Effector memory CD8-positive, alpha-beta T cell (primary cell): ENCODE measurements around the gene ZNF536.
"Not testable (repeated sequence)": the region's sequence is repeated elsewhere in the genome, so short reads cannot be mapped to it uniquely, and the experiment has no call there.

Experiments used
- ATAC-seq: fragments of 150-1000 bp; cut with Tn5 transposase; replicated peaks from 2 replicates; pipeline ENCODE4 v1.10.0; 2021; ENCODE audit warnings: mild to moderate bottlenecking, moderate library complexity
- DNase-seq, 3 experiments: peaks; one replicate each; pipeline ENCODE4 v3.0.0; 2021
- H3K27ac Mint-ChIP-seq, 2 donors: one replicate each; pipeline ENCODE4 v1.8.0; 2022; ENCODE audit warnings: mild to moderate bottlenecking in 2 of 2, mixed read lengths in 2 of 2, moderate library complexity in 2 of 2
- H3K27me3 Mint-ChIP-seq, 2 donors: one replicate each; pipeline ENCODE4 v1.8.0; 2022; ENCODE audit warnings: mixed read lengths in 2 of 2
- H3K36me3 Mint-ChIP-seq: one replicate; pipeline ENCODE4 v1.8.0; 2022; ENCODE audit warnings: mild to moderate bottlenecking, moderate library complexity, mixed read lengths; ENCODE audit not compliant: insufficient read depth
- H3K4me1 Mint-ChIP-seq, 2 donors: one replicate each; pipeline ENCODE4 v1.8.0; 2022; ENCODE audit warnings: low read depth in 2 of 2, mixed read lengths in 2 of 2
- H3K4me3 Mint-ChIP-seq, 2 donors: one replicate each; pipeline ENCODE4 v1.8.0; 2022; ENCODE audit warnings: mild to moderate bottlenecking in 2 of 2, mixed read lengths in 2 of 2, moderate library complexity in 2 of 2
- H3K9me3 Mint-ChIP-seq, 2 donors: one replicate each; pipeline ENCODE4 v1.8.0; 2022; ENCODE audit warnings: mixed read lengths in 2 of 2

The ZNF536 gene

DNA sequence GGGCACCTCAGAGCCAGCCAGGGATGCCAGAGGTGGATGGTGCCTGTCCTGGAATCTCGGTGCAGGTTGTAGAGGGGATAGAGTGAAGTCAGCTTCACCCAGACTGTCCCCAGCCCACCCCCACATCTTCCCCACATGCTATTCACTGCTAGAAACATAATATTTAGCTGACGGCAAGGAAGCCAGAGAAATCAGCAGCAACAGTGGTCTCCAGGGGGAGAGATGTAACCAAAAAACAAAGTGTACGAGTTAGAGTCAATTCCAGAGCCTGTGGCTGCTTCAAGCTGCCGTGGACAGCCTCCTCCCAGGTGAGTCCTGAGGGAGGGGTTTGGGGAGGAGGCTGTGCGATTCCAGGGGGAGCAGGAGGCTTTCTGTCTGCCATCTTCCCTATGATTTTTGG, 97.6 kb downstream of the ZNF536 start:
- H3K36me3 Mint-ChIP-seq = peaks cover 5% of the 10 kb centered on the region
- DNase-seq = no peak
- ATAC-seq = no peak
- peaks cover 0 to 3% of the 10 kb centered on the region in 2 donors for H3K4me1 Mint-ChIP-seq
- no peak overlapping the region for H3K27ac Mint-ChIP-seq
- H3K27me3 Mint-ChIP-seq = peaks cover 0 to 5% of the 10 kb centered on the region in 2 donors
- H3K9me3 Mint-ChIP-seq = peaks cover 1 to 8% of the 10 kb centered on the region in 2 donors
- H3K4me3 Mint-ChIP-seq = no peak overlapping the region

DNA sequence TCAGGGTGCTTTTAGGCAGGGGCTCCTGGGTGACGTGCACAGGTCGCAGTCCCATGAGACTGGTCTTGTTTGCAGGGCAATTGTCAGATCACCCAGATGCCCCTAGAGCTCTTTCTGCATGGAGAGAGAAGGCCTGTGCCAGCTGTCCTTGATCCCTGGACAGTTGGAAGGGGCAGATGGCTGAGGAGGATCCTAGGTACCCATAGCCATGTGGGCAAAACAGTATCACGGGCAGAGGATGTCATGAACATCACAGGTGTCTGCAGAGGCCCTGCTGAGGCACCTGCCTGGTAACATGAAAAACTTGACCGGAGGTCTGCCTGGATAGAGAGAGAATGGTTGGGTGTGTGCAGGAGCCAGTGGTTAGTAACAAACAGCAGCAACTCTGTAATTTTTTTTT, 99.3 kb downstream of the ZNF536 start:
- peaks cover 5 to 8% of the 10 kb centered on the region in 2 donors for H3K27me3 Mint-ChIP-seq
- peaks cover 5% of the 10 kb centered on the region for H3K36me3 Mint-ChIP-seq
- peaks cover 0 to 1% of the 10 kb centered on the region in 2 donors for H3K4me1 Mint-ChIP-seq
- H3K9me3 Mint-ChIP-seq = peaks cover 1 to 8% of the 10 kb centered on the region in 2 donors
- no peak for DNase-seq
- ATAC-seq = no peak
- no peak overlapping the region for H3K27ac Mint-ChIP-seq
- H3K4me3 Mint-ChIP-seq = no peak overlapping the region

DNA sequence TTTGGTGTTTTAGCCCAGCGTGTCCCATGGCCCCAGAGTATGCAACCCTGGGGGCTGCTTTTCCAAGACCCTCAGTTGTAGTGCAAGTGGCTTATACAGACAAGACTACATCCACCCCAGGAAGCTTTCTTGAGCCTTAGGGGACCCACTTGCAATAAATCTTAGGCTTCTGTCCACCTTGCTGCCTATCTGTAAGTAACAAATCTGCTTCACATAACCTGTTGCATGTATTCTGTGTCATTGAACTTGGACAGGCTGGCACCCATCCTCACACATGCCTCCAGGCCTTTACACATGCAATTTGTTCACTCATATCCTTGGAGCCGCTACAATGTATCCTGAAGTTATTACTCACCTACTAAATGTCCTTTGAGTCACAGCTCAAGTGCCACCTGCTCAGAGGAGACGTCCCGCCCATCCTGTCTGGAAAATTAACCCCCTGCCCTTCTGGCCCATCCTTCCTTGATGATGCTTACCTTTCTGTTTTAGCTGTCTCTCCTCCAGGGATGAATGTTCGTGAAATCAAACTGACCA, 101.2 kb downstream of the ZNF536 start:
- ATAC-seq (no peak), DNase-seq (no peak)
- Mint-ChIP-seq H3K36me3 (peaks cover 5% of the 10 kb centered on the region), H3K27me3 (peaks cover 8 to 10% of the 10 kb centered on the region in 2 donors), H3K4me3 (no peak overlapping the region), H3K9me3 (peaks cover 0 to 8% of the 10 kb centered on the region in 2 donors), H3K4me1 (no peaks in the 10 kb centered on the region), H3K27ac (no peak overlapping the region)

DNA sequence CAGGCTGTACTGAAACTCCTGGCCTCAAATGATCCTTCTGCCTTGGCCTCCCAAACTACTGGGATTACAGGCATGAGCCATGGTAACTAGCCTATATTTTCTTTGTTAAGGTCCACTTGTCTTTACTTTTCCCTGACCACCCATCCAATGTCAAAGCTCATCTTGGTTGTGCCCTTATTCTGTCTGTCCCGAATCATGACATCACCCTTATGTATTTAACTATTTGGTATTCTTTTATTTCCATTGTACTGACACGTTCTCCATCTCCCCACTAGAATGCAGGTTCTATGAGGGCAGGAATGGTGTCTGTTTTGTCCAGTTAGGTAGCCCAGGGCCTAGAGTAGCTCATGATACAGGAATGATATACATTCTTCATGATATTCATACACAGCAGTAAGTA, 104.8 kb downstream of the ZNF536 start:
- ATAC-seq (no peak), DNase-seq (no peak)
- Mint-ChIP-seq H3K4me1 (no peaks in the 10 kb centered on the region), H3K36me3 (peaks cover 3% of the 10 kb centered on the region), H3K4me3 (no peak overlapping the region), H3K27ac (no peak overlapping the region), H3K27me3 (peaks cover 14 to 26% of the 10 kb centered on the region in 2 donors), H3K9me3 (peaks cover 0 to 8% of the 10 kb centered on the region in 2 donors)

DNA sequence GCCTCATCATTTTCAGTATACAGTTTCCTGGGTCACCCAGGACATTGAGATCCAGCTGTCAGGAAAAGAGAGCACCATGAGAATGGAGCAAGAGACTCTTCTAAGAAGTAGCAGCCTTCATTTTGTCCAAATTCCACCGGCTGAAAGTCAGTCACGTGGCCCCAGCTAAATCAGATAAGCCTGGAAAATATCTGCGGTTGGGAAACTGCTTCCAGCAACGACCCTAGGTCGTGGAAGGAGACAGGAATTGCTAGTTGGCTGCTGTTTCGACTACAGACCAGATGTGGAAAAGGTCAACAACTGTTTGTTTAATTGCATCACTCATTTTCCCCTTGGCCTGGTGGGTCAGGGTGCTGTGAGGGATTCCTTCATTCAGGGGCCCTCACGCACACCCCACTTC, 107.0 kb downstream of the ZNF536 start:
- Mint-ChIP-seq H3K4me1 (no peaks in the 10 kb centered on the region), H3K4me3 (no peak overlapping the region), H3K36me3 (no peaks in the 10 kb centered on the region), H3K27ac (no peak overlapping the region), H3K27me3 (peaks cover 21 to 38% of the 10 kb centered on the region in 2 donors), H3K9me3 (peaks cover 2 to 13% of the 10 kb centered on the region in 2 donors)
- DNase-seq (no peak), ATAC-seq (no peak)

DNA sequence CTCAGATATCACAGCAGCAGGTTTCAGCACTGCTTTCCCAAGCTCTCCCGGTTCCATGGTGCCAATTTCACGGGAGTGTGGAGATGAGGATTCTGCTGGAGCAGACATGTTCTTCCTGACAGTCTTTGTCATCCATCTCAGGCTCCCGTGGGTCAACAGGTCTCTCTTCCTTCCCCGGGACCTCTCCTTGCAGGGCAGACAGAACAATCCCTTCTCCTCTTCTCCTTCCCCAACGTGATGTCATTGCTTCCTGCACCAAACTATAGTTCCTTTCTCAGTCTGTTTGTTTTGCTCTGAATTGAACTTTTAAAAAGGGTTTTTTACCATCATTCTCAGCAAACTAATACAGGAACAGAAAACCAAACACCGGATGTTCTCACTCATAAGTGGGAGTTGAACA, 107.9 kb downstream of the ZNF536 start:
- Mint-ChIP-seq H3K4me3 (no peak overlapping the region), H3K36me3 (no peaks in the 10 kb centered on the region), H3K9me3 (peaks cover 2 to 13% of the 10 kb centered on the region in 2 donors), H3K27me3 (peaks cover 29 to 46% of the 10 kb centered on the region in 2 donors), H3K4me1 (no peaks in the 10 kb centered on the region), H3K27ac (no peak overlapping the region)
- no peak for ATAC-seq
- no peak for DNase-seq

DNA sequence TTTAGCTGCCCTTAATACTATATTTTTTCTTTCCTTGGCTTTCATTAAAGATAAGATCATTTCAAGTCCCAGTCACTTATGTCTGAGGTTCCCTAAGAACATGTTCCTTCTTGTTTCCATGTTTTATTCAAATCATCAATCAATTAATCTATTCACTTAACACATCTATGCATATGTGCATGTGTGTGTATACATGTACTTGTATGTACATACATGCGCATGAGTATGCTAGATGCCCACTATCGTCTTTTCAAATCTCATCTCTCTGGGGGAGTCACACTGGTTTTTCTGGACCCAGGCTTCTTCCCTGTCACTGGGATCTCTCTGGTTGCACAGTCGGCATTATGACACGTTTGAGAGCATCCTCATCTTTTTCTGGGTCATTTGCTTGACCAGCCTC, 108.9 kb downstream of the ZNF536 start:
- no peak overlapping the region for H3K27ac Mint-ChIP-seq

DNA sequence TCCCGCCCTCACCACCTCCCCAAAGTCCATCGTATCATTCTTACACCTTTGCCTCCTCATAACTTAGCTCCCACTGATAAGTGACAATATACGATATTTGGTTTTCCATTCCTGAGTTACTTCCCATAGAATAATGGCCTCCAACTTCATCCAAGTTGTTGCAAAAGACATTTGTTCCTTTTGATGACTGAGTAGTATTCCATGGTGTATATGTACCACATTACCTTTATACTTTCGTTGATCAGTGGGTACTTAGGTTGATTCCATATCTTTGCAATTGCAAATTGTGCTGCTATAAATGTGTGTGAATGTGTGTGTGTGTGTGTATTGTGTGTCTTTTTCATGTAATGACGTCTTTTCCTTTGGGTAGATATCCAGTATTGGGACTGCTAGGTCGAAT, 109.6 kb downstream of the ZNF536 start:
- Mint-ChIP-seq H3K27me3 (peaks cover 33 to 46% of the 10 kb centered on the region in 2 donors), H3K27ac (no peak overlapping the region), H3K9me3 (peaks cover 2 to 13% of the 10 kb centered on the region in 2 donors), H3K4me3 (no peak overlapping the region), H3K36me3 (no peaks in the 10 kb centered on the region), H3K4me1 (no peaks in the 10 kb centered on the region)
- ATAC-seq = no peak
- DNase-seq = no peak

More for the DNA sequence above, 108.9 kb downstream of the ZNF536 start:
- no peaks in the 10 kb centered on the region for H3K36me3 Mint-ChIP-seq
- H3K27me3 Mint-ChIP-seq = peaks cover 35 to 47% of the 10 kb centered on the region in 2 donors
- H3K4me3 Mint-ChIP-seq = no peak overlapping the region
- no peaks in the 10 kb centered on the region for H3K4me1 Mint-ChIP-seq
- DNase-seq (no peak), ATAC-seq (no peak)
- peaks cover 2 to 13% of the 10 kb centered on the region in 2 donors for H3K9me3 Mint-ChIP-seq

DNA sequence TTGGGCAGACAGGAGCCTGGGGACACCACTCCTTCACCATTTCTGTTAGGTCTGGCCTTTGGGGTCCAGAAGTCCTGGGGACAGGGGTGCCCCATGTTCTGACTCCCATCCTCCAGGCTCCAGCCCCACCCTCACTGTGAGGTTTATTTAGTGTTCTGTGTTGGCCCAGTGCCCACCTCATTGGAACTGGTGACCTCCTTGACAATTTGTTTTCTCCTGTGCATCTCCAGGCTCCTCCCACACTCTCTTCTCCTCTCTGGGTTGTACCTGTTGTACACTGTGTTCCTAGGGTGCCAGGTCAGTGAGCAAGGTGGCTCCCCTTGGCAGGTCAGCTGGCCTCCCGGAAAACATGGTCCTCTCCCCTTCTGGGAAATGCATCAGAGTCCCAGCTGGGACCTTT, 110.8 kb downstream of the ZNF536 start:
- peaks cover 2 to 13% of the 10 kb centered on the region in 2 donors for H3K9me3 Mint-ChIP-seq
- DNase-seq = no peak
- no peak for ATAC-seq
- H3K4me3 Mint-ChIP-seq = no peak overlapping the region
- no peaks in the 10 kb centered on the region for H3K36me3 Mint-ChIP-seq
- H3K27me3 Mint-ChIP-seq = peaks cover 29 to 58% of the 10 kb centered on the region in 2 donors
- no peak overlapping the region for H3K27ac Mint-ChIP-seq
- no peaks in the 10 kb centered on the region for H3K4me1 Mint-ChIP-seq

DNA sequence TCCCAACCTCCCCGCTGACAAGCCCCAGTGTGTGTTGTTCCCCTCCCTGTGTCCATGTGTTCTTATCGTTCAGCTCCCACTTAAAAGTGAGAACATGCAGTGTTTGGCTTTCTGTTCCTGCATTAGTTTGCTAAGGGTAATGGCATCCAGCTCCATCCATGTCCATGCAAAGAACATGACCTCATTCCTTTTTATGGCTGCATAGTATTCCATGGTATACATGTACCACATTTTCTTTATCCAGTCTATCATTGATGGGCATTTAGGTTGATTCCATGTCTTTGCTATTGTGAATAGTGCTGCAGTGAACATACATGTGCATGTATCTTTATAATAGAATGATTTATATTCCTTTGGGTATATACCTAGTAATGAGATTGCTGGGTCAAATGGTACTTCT, 114.1 kb downstream of the ZNF536 start:
- Mint-ChIP-seq H3K9me3 (peaks cover 2 to 13% of the 10 kb centered on the region in 2 donors), H3K27me3 (peaks cover 30 to 44% of the 10 kb centered on the region in 2 donors)
- not testable (repeated sequence) for DNase-seq, H3K27ac Mint-ChIP-seq, ATAC-seq, H3K4me1 Mint-ChIP-seq, H3K36me3 Mint-ChIP-seq, H3K4me3 Mint-ChIP-seq

DNA sequence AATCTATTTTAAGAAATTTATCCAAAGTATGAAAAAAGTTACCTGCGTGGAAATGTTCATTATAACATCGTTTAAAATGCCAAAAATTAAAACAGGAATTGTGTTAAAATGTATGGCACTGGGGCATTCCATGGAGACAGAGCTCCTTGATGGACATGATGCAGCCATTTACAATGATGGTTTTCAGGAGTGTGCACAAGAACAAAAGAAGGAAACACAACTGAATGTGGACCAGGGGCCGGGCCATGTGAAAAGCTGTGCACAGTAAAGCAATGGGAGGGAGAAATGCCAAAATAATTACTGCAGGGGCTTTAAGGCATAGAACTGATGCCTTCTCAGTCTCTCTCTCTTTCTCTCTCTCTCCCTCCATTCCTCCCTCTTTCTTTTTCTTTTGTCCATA, 115.0 kb downstream of the ZNF536 start:
- no peak overlapping the region for H3K4me3 Mint-ChIP-seq
- H3K36me3 Mint-ChIP-seq = no peaks in the 10 kb centered on the region
- DNase-seq (no peak), ATAC-seq (no peak)
- peaks cover 2 to 13% of the 10 kb centered on the region in 2 donors for H3K9me3 Mint-ChIP-seq
- H3K27ac Mint-ChIP-seq = no peak overlapping the region
- H3K4me1 Mint-ChIP-seq = no peaks in the 10 kb centered on the region
- H3K27me3 Mint-ChIP-seq = peaks cover 37 to 44% of the 10 kb centered on the region in 2 donors

DNA sequence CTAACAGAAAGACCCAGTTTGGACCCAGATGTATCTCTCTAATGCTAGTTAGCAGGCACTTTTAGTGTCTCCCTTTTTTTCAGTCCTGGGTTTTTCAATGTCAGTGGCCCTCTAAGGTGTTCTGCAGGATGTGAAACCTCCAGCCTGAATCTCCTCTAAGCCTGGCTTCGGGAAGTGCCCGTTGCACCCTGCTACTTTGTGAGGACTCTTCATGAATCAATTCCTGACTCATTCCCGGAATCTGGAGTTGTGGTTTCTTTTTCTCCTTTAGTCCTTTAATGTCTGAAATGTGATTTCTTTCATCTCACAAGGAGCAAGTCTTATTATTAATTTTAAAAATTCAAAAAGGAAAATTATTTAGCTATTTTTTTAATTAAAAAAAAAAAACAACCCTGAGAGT, 116.0 kb downstream of the ZNF536 start:
- ATAC-seq (no peak), DNase-seq (no peak)
- Mint-ChIP-seq H3K4me1 (no peaks in the 10 kb centered on the region), H3K27ac (no peak overlapping the region), H3K36me3 (no peaks in the 10 kb centered on the region), H3K9me3 (peaks cover 2 to 9% of the 10 kb centered on the region in 2 donors), H3K27me3 (peaks cover 42 to 43% of the 10 kb centered on the region in 2 donors), H3K4me3 (no peak overlapping the region)

DNA sequence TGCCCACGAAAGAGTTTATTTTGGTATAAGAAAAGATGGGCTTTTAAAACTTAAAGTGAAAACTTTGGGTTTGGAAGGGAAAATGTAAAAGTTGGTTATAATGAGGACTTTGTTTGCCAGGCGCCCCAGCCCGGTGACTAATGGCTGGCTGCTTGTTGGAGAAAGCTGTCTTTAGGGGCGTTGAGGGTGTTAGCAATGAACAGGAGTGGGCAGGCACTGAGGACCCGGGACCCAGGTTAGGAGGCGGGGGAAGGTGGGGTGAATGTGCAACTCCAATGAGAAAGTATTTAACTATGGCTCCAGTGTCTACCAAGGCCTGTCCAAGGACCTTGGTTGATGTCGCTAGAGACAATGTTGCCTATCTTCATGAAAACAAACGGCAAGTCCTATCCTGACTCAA, 118.6 kb downstream of the ZNF536 start:
- Mint-ChIP-seq H3K27ac (no peak overlapping the region), H3K27me3 (peaks cover 21 to 22% of the 10 kb centered on the region in 2 donors), H3K4me1 (no peaks in the 10 kb centered on the region), H3K4me3 (no peak overlapping the region), H3K9me3 (no peaks in the 10 kb centered on the region), H3K36me3 (no peaks in the 10 kb centered on the region)
- ATAC-seq (no peak), DNase-seq (no peak)

DNA sequence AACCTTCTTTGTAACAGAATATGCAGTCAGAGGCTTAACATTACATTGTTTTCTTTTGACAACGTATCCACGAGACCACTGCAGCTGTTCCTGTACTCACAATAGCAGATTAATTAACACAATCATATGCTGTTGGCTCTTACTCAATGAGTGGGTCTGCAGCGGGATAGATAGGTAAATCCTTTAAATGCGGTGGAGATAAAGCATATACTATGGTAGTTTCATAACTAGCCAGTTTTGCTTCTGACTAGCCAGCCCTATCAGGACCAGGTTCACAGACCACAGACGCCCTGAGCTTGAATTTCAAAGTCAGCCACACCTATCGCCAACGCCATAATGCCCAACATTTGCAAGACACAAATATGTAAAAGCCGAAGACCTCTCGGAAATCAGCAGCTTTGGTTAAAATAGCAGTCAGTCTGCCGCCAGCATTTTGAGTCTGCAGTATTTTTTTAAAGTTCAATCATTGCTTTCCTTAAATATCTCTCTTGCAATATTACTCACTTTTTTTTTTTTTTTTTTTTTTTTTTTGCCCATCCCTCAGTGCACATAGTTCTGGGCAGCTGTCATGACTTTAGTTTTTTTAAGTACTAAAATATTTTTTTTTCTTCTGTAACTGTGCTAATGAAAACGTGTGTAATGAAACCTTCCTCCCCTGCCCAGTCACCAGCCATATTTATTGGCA, 120.5 kb downstream of the ZNF536 start:
- no peaks in the 10 kb centered on the region for H3K4me1 Mint-ChIP-seq
- DNase-seq (no peak), ATAC-seq (no peak)
- peaks cover 20 to 27% of the 10 kb centered on the region in 2 donors for H3K27me3 Mint-ChIP-seq
- no peaks in the 10 kb centered on the region for H3K9me3 Mint-ChIP-seq
- no peak overlapping the region for H3K27ac Mint-ChIP-seq
- no peak overlapping the region for H3K4me3 Mint-ChIP-seq
- no peaks in the 10 kb centered on the region for H3K36me3 Mint-ChIP-seq
